Caco-2 (cell line): ENCODE results near the gene ASMTL. TPM values are rescaled to one million over a fixed set of nuclear protein-coding genes. Genes with fewer than 3 reads are reported as not detected.

Experiments
- BruUV-seq: library from RNA; stranded (reverse); fragments of 400-500 nt; replicated peaks from 2 replicates; lab custom pipeline; 2021; lab: Mats Ljungman, UMichigan
- CTCF ChIA-PET: fragments of 300-600 bp; sonication (Branson Sonifier 250); formaldehyde crosslinking; loops from one replicate; lab custom pipeline; 2022; ENCODE audit warnings: antibody characterized with exemption; lab: Charles Lee
- POLR2A ChIA-PET: fragments of 300-600 bp; sonication (Branson Sonifier 250); formaldehyde crosslinking; loops from one replicate; lab custom pipeline; 2022; ENCODE audit warnings: antibody characterized with exemption; lab: Charles Lee
- DNase-seq, 2 experiments: peaks; one replicate each; pipeline versions ENCODE4 v3.0.0 to v3.0.0-alpha.2; 2020 to 2022
- H3K27me3 ChIP-seq: replicated peaks from 2 replicates; pipeline ENCODE4 v1.6.0; 2011; ENCODE audit warnings: low read length; ENCODE audit not compliant: control insufficient read depth, insufficient read depth
- H3K36me3 ChIP-seq: 2 replicates; pipeline ENCODE4 v1.5.1; 2011; ENCODE audit warnings: low read length; ENCODE audit not compliant: control insufficient read depth, insufficient read depth
- H3K4me1 ChIP-seq: fragments of 250-450 bp; sonication (Bioruptor Pico); 2 replicates; pipeline ENCODE4 v1.5.1; 2020; ENCODE audit warnings: mild to moderate bottlenecking
- H3K4me3 ChIP-seq: 2 replicates; pipeline ENCODE4 v1.5.1; 2011; ENCODE audit warnings: low read depth, mild to moderate bottlenecking, control low read depth, low read length
- H3K9me3 ChIP-seq: fragments of 250-450 bp; sonication (Bioruptor Pico); 2 replicates; pipeline ENCODE4 v1.5.1; 2020; ENCODE audit warnings: mild to moderate bottlenecking, moderate library complexity
- H3K27ac Mint-ChIP-seq: one replicate; pipeline ENCODE4 v1.8.0; 2022; ENCODE audit warnings: mixed read lengths; ENCODE audit not compliant: unreplicated experiment
- H3K27me3 Mint-ChIP-seq: one replicate; pipeline ENCODE4 v1.8.0; 2022; ENCODE audit warnings: mixed read lengths; ENCODE audit not compliant: insufficient read depth, unreplicated experiment
- H3K36me3 Mint-ChIP-seq: one replicate; pipeline ENCODE4 v1.8.0; 2022; ENCODE audit warnings: mild to moderate bottlenecking, mixed read lengths; ENCODE audit not compliant: insufficient read depth, unreplicated experiment
- H3K4me1 Mint-ChIP-seq: one replicate; pipeline ENCODE4 v1.8.0; 2022; ENCODE audit warnings: low read depth, mixed read lengths; ENCODE audit not compliant: unreplicated experiment
- H3K4me3 Mint-ChIP-seq: one replicate; pipeline ENCODE4 v1.8.0; 2022; ENCODE audit warnings: mild to moderate bottlenecking, moderate library complexity, mixed read lengths; ENCODE audit not compliant: unreplicated experiment
- H3K9me3 Mint-ChIP-seq: one replicate; pipeline ENCODE4 v1.8.0; 2022; ENCODE audit warnings: mixed read lengths; ENCODE audit not compliant: unreplicated experiment
- CTCF ChIP-seq, 2 experiments: fragments of 200-600 bp in 1 of 2; IDR thresholded peaks; 1 replicate in 1 of 2; 2 replicates in 1 of 2; pipeline versions ENCODE4 v1.5.1 to v1.8.0; 2011 to 2022; ENCODE audit warnings: antibody characterized with exemption in 1 of 2, control low read depth in 1 of 2, inconsistent platforms in 1 of 2, low read depth in 1 of 2, low read length in 1 of 2, mild to moderate bottlenecking in 1 of 2, moderate library complexity in 1 of 2; ENCODE audit not compliant: insufficient read depth in 1 of 2, severe bottlenecking in 1 of 2, unreplicated experiment in 1 of 2
- intact Hi-C: fragments of 100-400 bp; cut with micrococcal nuclease; formaldehyde crosslinking; loops from one replicate; pipeline ENCODE4 v1.10.0; 2022; ENCODE audit not compliant: unreplicated experiment
- total RNA-seq: library from RNA; stranded (reverse); gene quantifications from 2 replicates; pipeline ENCODE4 v1.2.3, GENCODE V29; 2022

The ASMTL gene
- total RNA-seq, 1 experiment from 2014 or later = 17.4 TPM

- no peak for TF ChIP-seq CTCF (IDR thresholded peaks at IDR 0.05; ENCODE audit: insufficient read depth in 1 of 2, low read depth in 1 of 2, low read length in 1 of 2, severe bottlenecking in 1 of 2, unreplicated experiment in 1 of 2)
- Histone ChIP-seq H3K4me1 (no peaks in the 10 kb centered on the region), H3K36me3 (peaks cover 1% of the 10 kb centered on the region; the same call in 1 of the 2 replicates), H3K27me3 (no peaks in the 10 kb centered on the region), H3K4me3 (no peak overlapping the region), H3K9me3 (no peaks in the 10 kb centered on the region)
- Mint-ChIP-seq H3K36me3 (no peaks in the 10 kb centered on the region), H3K4me1 (no peaks in the 10 kb centered on the region), H3K9me3 (no peaks in the 10 kb centered on the region), H3K4me3 (no peak overlapping the region), H3K27ac (no peak overlapping the region), H3K27me3 (no peaks in the 10 kb centered on the region)
- intact Hi-C loops = no loop called here
- ChIA-PET POLR2A (no interaction called here), CTCF (no interaction called here)
- DNase-seq = no peak
- no TSS peak for BruUV-seq
Measured at GRCh38 chrX:1403228-1403627, 49.5 kb downstream of the ASMTL start.

- BruUV-seq = no TSS peak
- H3K27me3 Mint-ChIP-seq = no peaks in the 10 kb centered on the region
Measured at GRCh38 chrX:1401611-1402430, 50.9 kb downstream of the ASMTL start.

More at GRCh38 chrX:1401611-1402430, 50.9 kb downstream of the ASMTL start:
- intact Hi-C loops = no loop called here
- ChIA-PET POLR2A (no interaction called here), CTCF (no interaction called here)
- no peak overlapping the region for H3K4me3 ChIP-seq
- H3K4me3 Mint-ChIP-seq = no peak overlapping the region
- H3K4me1 ChIP-seq = no peaks in the 10 kb centered on the region
- no peaks in the 10 kb centered on the region for H3K27me3 ChIP-seq
- H3K27ac Mint-ChIP-seq = no peak overlapping the region
- no peaks in the 10 kb centered on the region for H3K4me1 Mint-ChIP-seq
- H3K36me3 Mint-ChIP-seq = peaks cover 4% of the 10 kb centered on the region
- no peaks in the 10 kb centered on the region for H3K9me3 ChIP-seq
- no peak for TF ChIP-seq CTCF (IDR thresholded peaks at IDR 0.05; ENCODE audit: insufficient read depth in 1 of 2, low read depth in 1 of 2, low read length in 1 of 2, severe bottlenecking in 1 of 2, unreplicated experiment in 1 of 2)
- no peaks in the 10 kb centered on the region for H3K9me3 Mint-ChIP-seq
- H3K36me3 ChIP-seq = no peaks in the 10 kb centered on the region; the same call in 1 of the 2 replicates
- no peak for DNase-seq
